Measurements from ENCODE around the gene CD47.

Gene CD47

GRCh38 chr3:108133048-108133369 lies 42.2 kb upstream of the CD47 start:
- TF ChIP-seq CTCF (IDR thresholded peaks at IDR 0.05; ENCODE audit: low read depth, low read length), result no peak
- no peak for DNase-seq
- Histone ChIP-seq H3K36me3 (no peaks in the 10 kb centered on the region), H3K4me3 (ENCODE audit: low read depth, low read length) (no peak overlapping the region), H3K27me3 (no peaks in the 10 kb centered on the region), H3K9me3 (no peaks in the 10 kb centered on the region), H3K4me1 (no peaks in the 10 kb centered on the region)

DNA sequence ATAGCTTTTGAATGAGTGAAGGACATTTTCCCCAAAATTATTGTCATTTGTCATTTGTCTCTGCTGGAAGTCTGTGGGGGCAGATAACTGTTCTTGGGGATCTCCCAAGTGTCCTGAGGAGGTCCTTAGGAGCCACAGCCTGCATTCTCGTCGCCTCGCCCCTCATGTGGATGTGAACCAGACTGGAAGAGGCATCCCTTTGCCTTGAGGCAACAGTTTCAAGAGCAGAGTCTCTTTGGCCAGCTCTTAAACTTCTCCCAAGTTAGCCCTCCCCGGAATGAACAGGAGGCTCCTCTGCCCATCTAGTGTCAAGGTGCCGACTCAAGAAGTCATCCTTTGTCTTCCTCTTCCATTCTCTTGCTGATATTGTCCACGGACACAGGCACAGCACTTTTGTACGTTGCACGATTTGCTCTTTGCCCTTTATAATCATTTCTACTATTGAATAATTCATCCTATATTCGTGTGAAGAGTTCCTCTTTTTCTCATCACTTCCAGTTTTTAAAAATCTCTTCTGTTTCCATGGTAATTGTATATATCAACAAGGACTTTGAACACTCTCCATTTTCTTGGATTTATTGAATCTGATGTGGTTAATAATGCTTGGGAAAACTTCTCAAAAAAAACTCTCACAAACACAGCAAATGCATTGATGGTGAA lies 40.8 kb upstream of the CD47 start:
- Histone ChIP-seq H3K36me3 (no peaks in the 10 kb centered on the region), H3K9me3 (no peaks in the 10 kb centered on the region), H3K27me3 (no peaks in the 10 kb centered on the region), H3K4me3 (ENCODE audit: low read depth, low read length) (no peak overlapping the region), H3K4me1 (no peaks in the 10 kb centered on the region)
- DNase-seq, result no peak
- TF ChIP-seq CTCF (IDR thresholded peaks at IDR 0.05; ENCODE audit: low read depth, low read length), result no peak

DNA sequence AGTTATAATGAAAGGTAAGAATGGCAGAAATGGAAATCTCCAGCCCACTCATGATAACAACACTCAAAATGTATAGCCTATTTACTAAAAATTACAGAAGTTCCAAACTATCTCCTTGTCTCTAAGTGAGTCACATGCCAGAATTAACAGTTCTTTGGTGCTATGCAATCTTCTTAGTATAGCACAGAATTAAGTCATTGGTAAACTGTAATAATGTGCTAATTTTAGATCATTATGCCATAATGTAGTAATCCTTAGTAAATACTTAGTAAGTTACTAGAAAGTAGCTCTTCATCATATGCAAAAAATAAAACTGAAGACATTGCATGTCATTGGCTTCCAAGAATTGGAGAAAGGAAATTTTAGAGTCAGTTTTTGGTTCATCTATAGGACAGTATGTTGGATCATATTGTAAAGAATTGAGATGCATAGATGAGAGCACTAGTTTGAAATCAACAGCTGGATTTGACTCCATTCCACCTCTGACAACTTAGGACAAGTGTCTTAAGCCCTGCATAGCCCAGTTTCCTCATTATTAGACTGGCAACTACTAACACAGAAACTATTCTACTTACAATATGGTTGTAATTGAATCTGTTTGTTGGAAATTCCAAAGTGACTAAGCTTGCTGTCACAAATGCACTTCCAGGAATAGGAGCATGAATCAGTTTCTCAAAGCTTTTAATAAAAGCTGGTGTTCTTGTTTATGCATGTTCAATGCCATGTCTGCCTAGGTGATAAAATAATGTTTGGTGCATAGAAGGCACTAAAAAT lies 40.1 kb upstream of the CD47 start:
- TF ChIP-seq CTCF (IDR thresholded peaks at IDR 0.05; ENCODE audit: low read depth, low read length), result no peak
- H3K36me3 ChIP-seq, result no peaks in the 10 kb centered on the region
- no peaks in the 10 kb centered on the region for H3K4me1 ChIP-seq
- no peaks in the 10 kb centered on the region for H3K27me3 ChIP-seq
- H3K4me3 ChIP-seq (ENCODE audit: low read depth, low read length), result no peak overlapping the region
- DNase-seq, result no peak
- no peaks in the 10 kb centered on the region for H3K9me3 ChIP-seq

- Histone ChIP-seq H3K4me3 (ENCODE audit: low read depth, low read length) (no peak overlapping the region), H3K9me3 (no peaks in the 10 kb centered on the region)
These were observed 39.4 kb upstream of the CD47 start for GRCh38 chr3:108130236-108130635.

DNA sequence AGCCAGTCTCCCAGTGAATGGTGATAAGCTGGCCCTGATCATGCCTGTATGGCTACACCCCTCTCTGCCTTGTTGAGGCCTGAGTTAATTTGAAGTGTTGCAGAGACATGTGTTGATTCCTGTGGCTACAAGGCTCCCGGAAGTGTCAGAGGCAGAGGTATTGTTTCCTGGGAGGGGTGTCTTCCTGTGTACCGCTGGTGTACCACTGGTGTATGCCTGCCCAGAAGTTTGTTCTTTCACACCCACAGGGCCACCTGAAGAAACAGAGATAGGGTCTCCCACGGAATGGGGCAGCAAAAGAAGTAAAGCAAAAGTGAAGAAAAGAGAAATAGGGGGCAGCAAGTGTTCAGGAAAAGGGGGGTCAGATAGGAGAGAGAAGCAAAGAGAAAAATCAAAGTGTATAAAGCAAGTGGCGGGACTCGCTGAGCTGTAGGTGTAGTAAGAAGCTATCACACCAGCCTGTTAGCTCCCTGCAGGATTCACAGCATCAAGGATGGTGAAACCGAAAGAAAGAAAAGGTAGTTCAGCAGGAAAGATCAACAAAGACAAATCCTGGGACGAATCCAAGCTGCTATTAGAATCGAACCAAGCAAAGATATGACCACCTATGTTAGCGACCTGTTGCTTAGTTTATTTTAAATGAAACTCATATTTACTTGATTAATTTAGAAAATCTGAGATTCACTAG lies 36.6 kb upstream of the CD47 start:
- H3K4me3 ChIP-seq (ENCODE audit: low read depth, low read length), result no peak overlapping the region
- H3K4me1 ChIP-seq, result peaks cover 10% of the 10 kb centered on the region

More at GRCh38 chr3:108130236-108130635, 39.4 kb upstream of the CD47 start:
- Histone ChIP-seq H3K4me1 (peaks cover 1% of the 10 kb centered on the region), H3K27me3 (no peaks in the 10 kb centered on the region), H3K36me3 (no peaks in the 10 kb centered on the region)
- TF ChIP-seq CTCF (IDR thresholded peaks at IDR 0.05; ENCODE audit: low read depth, low read length), result no peak
- no peak for DNase-seq

More for the DNA sequence above, 36.6 kb upstream of the CD47 start:
- no peaks in the 10 kb centered on the region for H3K36me3 ChIP-seq
- no peaks in the 10 kb centered on the region for H3K27me3 ChIP-seq
- no peak for DNase-seq
- no peaks in the 10 kb centered on the region for H3K9me3 ChIP-seq
- no peak for TF ChIP-seq CTCF (IDR thresholded peaks at IDR 0.05; ENCODE audit: low read depth, low read length)
